Measurements from ENCODE around the gene UGT1A4. TPM values are rescaled to one million over a fixed set of nuclear protein-coding genes. Genes with fewer than 3 reads are reported as not detected.
A peak's percentile ranks its signal among the peaks of the same experiment; 100 is the strongest.

The UGT1A4 gene
- total RNA-seq, 1 experiment from 2014 or later = 0.12 TPM

GRCh38 chr2:233674995-233675394 lies 43.5 kb upstream of the UGT1A4 start:
- ChIA-PET POLR2A (no interaction called here), RAD21 (ENCODE audit: low non-redundant PET in 1 of 2, low total read pairs in 2 of 2, uncharacterized antibody in 2 of 2, unreplicated experiment in 2 of 2) (no interaction called here), CTCF (no interaction called here)
- H2AFZ ChIP-seq (ENCODE audit: low read depth, low read length, poor library complexity, severe bottlenecking) = no peak overlapping the region
- BruUV-seq (replicated peaks) = no TSS peak
- intact Hi-C loops (cut with micrococcal nuclease) = no loop called here
- H3K27ac ChIP-seq (ENCODE audit: low read depth, low read length) = no peak overlapping the region
- no peak overlapping the region for H3K4me2 ChIP-seq (ENCODE audit: low read length)
- no peaks in the 10 kb centered on the region for H3K79me2 ChIP-seq (ENCODE audit: insufficient read depth, low read length)
- peaks cover 16% of the 10 kb centered on the region; the same call in 1 of the 2 replicates for H3K27me3 ChIP-seq (ENCODE audit: insufficient read depth, low read length)
- no peak overlapping the region for H3K9ac ChIP-seq (ENCODE audit: low read length)
- no peaks in the 10 kb centered on the region for H3K4me1 ChIP-seq (ENCODE audit: control insufficient read depth in 1 of 2, insufficient read depth in 2 of 2, low read length in 2 of 2)
- H3K36me3 ChIP-seq (ENCODE audit: control insufficient read depth in 1 of 2, insufficient read depth in 2 of 2, low read length in 2 of 2) = no peaks in the 10 kb centered on the region
- no peaks in the 10 kb centered on the region for H3K9me2 ChIP-seq (ENCODE audit: insufficient read depth)
- no peak for DNase-seq (ENCODE audit: low read depth, low spot score)
- TF ChIP-seq CTCF (IDR thresholded peaks at IDR 0.05 in 2 of 3, conservative IDR thresholded peaks at IDR 0.05 in 1 of 3; ENCODE audit: borderline replicate concordance in 1 of 3, insufficient read depth in 1 of 3, low read depth in 2 of 3, low read length in 2 of 3) = peak in 2 of 3 experiments; percentile 5 to 32; a peak in 2 of 6 replicates
- no peak for TF ChIP-seq POLR2AphosphoS5 (IDR thresholded peaks at IDR 0.05; ENCODE audit: low read depth, low read length)
- H3K9me3 ChIP-seq (ENCODE audit: control insufficient read depth in 1 of 2, insufficient read depth in 1 of 2, low read depth in 1 of 2, low read length in 2 of 2) = no peaks in the 10 kb centered on the region
- H3K4me3 ChIP-seq (replicated peaks in 1 of 2; ENCODE audit: low read depth in 1 of 2, low read length in 2 of 2) = no peak overlapping the region
- no peaks in the 10 kb centered on the region for H4K20me1 ChIP-seq (ENCODE audit: insufficient read depth)
- ATAC-seq = peak; percentile 68

- no peaks in the 10 kb centered on the region for H3K9me3 ChIP-seq (ENCODE audit: control insufficient read depth in 1 of 2, insufficient read depth in 1 of 2, low read depth in 1 of 2, low read length in 2 of 2)
- no peaks in the 10 kb centered on the region for H4K20me1 ChIP-seq (ENCODE audit: insufficient read depth)
- H3K9me2 ChIP-seq (ENCODE audit: insufficient read depth) = no peaks in the 10 kb centered on the region
- H3K79me2 ChIP-seq (ENCODE audit: insufficient read depth, low read length) = no peaks in the 10 kb centered on the region
- H2AFZ ChIP-seq (ENCODE audit: low read depth, low read length, poor library complexity, severe bottlenecking) = no peak overlapping the region
- DNase-seq (ENCODE audit: low read depth, low spot score) (no peak), ATAC-seq (no peak)
- TF ChIP-seq RAD21 (IDR thresholded peaks at IDR 0.05; ENCODE audit: low read depth) (no peak), YY1 (IDR thresholded peaks at IDR 0.05; ENCODE audit: extremely low read depth, insufficient replicate concordance, low read depth, low read length) (no peak), SRF (IDR thresholded peaks at IDR 0.05; ENCODE audit: low read depth) (no peak), ATF3 (IDR thresholded peaks at IDR 0.05) (no peak), SP1 (IDR thresholded peaks at IDR 0.05; ENCODE audit: low read depth) (no peak), POLR2AphosphoS5 (IDR thresholded peaks at IDR 0.05; ENCODE audit: low read depth, low read length) (no peak), CTCF (IDR thresholded peaks at IDR 0.05 in 2 of 3, conservative IDR thresholded peaks at IDR 0.05 in 1 of 3; ENCODE audit: borderline replicate concordance in 1 of 3, insufficient read depth in 1 of 3, low read depth in 2 of 3, low read length in 2 of 3) (no peak)
- ChIA-PET POLR2A (no interaction called here), RAD21 (ENCODE audit: low non-redundant PET in 1 of 2, low total read pairs in 2 of 2, uncharacterized antibody in 2 of 2, unreplicated experiment in 2 of 2) (no interaction called here), CTCF (no interaction called here)
- no peak overlapping the region for H3K4me3 ChIP-seq (replicated peaks in 1 of 2; ENCODE audit: low read depth in 1 of 2, low read length in 2 of 2)
- no peaks in the 10 kb centered on the region for H3K4me1 ChIP-seq (ENCODE audit: control insufficient read depth in 1 of 2, insufficient read depth in 2 of 2, low read length in 2 of 2)
- no TSS peak for BruUV-seq (replicated peaks)
- intact Hi-C loops (cut with micrococcal nuclease) = no loop called here
- no peaks in the 10 kb centered on the region for H3K36me3 ChIP-seq (ENCODE audit: control insufficient read depth in 1 of 2, insufficient read depth in 2 of 2, low read length in 2 of 2)
- no peak overlapping the region for H3K9ac ChIP-seq (ENCODE audit: low read length)
- no peak overlapping the region for H3K4me2 ChIP-seq (ENCODE audit: low read length)
- H3K27me3 ChIP-seq (ENCODE audit: insufficient read depth, low read length) = peaks cover 18% of the 10 kb centered on the region; the same call in 1 of the 2 replicates
- no peak overlapping the region for H3K27ac ChIP-seq (ENCODE audit: low read depth, low read length)
These were observed 42.5 kb upstream of the UGT1A4 start for GRCh38 chr2:233676046-233676445.

All from HCT116 (cell line).